AML-193 (cell line): ENCODE data around the gene POLG2.
"Not testable (repeated sequence)": the region's sequence is repeated elsewhere in the genome, so short reads cannot be mapped to it uniquely, and the experiment has no call there.

ENCODE experiments used
- DNase-seq, 2 experiments: peaks; one replicate each; lab custom pipeline; 2025; lab: John Stamatoyannopoulos, UW

Gene POLG2

DNA sequence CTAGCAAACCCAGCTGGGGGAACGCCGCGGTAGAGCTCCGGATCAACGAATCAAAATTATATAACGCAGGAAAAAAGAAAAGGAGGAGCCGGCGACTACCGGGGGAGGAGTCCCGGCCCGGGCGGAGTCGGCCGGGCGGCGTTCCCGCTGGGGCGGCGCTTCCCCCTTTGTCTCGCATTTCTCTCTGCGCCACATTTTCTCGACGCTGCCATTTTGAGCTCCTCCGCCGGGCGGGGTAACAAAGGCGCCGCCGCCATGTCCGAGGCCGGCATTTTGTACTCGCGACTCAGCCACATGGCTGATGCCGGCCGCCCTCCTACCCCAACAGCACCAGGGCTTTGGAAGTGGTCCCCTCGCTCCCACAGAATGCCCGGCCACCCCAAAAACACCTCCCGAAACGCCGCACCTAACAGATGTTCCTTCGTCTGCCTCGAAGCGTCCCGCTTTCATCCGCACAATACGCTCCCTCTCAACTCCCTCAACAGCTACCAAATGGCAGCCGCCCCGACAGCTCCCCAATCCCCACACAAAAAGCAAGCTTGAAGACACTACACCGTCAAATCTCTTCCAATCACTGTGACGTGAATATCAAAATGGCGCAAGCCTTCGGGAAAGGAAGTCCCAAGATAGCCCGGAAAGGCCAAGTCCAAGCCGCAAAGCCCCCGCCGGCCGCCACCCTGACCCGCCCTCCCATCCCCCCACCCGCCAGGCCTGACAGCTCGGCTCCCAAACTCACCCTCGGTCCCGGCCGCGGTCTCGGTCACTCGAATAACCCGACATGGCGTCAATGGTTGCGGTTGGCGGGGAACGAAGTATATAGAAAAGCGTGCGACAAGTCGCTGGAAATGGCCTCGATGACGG lies 8.7 kb upstream of the POLG2 start:
- peak; percentile 93 for DNase-seq

DNA sequence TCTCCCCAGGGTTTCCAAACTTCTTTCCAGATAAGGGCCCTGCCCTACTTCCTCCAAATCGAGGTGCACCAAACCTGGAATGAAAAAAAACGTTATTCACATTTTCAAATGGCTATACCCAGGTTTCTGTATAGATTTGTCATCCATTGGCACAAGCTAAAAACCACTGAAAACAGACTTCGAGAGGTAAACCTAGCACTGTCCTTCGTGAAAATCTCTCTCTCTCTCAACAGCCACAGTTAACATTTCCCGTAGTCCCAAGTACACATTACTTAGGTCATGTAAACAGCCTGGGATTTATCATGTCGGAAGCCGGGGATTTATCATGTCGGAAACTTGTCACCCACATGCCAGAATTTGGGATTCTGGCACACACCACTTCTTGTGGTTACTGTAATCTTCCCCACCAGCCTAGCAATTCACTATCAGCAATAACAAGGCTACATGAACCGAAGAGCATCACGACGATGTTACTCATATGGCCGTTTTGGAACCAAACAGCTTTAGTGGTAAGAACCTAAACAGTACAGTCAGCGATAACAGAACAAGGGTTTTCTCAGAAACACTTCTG lies 8.0 kb upstream of the POLG2 start:
- no peak for DNase-seq

DNA sequence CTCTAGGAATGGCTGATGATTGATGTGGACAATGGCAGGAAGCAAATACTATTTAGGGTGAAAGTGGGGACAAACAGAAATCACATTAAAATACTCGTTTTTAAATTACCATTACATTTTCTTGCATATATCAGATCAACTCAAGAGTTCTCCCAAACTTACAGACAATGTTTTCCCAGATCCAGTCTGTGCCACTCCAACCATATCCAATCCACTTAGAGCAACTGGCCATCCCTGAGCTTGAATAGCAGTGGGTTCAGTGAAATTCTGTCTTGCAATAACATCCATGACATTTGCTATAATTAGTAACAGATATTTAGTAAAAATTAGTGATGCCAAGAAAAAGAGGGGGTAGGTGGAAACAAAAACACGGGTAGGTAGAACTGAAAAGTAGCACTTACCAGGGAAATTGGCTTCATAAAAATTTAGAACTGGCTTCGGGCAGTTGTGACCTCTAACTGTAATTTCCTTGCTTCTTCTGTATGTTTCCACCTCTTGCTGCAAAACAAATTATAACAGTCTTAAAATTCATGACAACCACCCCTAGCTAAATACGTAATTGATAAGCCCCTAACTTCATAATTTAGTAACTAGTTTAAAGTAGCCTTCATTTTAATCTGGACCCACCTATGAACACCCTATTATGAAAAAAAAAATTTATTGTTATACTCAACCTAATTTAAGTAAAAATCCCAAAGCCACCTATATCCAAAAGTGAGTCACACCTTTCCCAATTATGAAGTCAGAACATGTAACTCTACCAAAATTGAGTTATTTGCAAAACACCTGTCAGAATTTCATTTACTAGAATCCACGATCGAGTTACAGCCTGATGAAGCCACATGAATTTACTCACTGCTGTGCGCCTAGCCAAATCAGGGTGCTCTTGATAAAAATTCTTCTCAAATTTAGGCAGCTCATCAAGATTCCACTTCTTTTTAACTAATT lies 7.2 kb upstream of the POLG2 start:
- DNase-seq: no peak

GRCh38 chr17:64503341-64503740 lies 6.5 kb upstream of the POLG2 start:
- DNase-seq: no peak

DNA sequence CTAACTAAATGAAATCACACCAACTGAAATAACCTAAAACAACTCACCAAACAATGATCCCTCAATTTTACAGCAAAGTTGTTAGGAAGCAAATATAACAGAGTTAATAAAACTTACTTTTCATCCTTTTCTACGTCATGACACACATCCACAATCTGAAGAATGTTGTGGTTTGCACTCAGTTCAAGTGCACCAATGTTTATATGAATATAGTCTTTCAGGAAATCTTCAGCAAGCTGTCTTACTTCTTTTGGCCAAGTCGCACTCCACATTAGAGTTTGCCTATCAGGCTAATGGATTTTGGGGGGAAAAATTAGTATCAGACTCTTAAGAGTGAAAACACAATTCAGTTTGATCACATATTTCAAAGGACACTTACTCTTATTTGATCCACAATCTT lies 6.0 kb upstream of the POLG2 start:
- DNase-seq: no peak

- no peak for DNase-seq
Measured at GRCh38 chr17:64502021-64502420, 5.2 kb upstream of the POLG2 start.

DNA sequence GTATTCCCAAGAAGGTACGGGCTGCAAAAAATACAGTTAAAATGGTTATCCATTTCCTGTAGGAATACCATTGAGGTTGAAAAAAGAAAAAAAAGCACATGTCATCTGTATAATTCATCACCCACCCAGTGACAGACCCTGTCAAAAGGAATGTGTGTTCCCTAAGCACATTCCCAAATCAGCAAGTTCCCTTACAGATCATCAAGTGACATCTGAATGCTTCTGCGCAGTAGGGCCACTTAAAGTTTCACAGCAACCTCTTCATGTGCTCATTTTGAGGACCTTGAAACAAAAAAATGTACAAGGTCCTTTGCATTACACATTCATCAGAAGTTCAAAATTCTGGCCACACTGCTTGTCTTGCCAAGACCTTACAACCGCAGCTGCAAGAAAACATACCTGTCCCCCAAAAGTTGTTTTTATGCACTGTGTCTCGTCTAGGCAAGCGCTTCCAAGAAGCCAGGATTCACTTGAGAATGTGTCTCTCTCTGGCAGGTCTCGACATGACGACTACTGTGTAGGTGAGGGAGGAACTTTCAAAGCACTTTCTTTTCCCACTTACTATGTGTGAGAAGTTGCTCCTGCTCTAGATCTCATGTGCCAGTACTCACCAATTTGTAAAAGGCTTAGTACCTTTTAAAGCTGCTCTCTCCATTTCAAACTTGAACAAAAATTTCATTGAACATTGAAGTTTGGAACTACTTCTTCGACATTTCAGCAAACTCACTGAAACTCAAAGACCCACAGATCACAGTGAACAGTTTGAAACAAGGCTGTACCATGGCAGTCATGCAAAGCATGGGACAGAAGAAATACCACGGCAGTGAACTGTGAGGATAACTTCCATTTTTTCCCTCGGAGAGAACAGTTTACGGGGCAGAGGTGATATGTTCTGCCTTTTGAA lies 4.3 kb upstream of the POLG2 start:
- no peak for DNase-seq

GRCh38 chr17:64500487-64500859 lies 3.6 kb upstream of the POLG2 start:
- DNase-seq: no peak

DNA sequence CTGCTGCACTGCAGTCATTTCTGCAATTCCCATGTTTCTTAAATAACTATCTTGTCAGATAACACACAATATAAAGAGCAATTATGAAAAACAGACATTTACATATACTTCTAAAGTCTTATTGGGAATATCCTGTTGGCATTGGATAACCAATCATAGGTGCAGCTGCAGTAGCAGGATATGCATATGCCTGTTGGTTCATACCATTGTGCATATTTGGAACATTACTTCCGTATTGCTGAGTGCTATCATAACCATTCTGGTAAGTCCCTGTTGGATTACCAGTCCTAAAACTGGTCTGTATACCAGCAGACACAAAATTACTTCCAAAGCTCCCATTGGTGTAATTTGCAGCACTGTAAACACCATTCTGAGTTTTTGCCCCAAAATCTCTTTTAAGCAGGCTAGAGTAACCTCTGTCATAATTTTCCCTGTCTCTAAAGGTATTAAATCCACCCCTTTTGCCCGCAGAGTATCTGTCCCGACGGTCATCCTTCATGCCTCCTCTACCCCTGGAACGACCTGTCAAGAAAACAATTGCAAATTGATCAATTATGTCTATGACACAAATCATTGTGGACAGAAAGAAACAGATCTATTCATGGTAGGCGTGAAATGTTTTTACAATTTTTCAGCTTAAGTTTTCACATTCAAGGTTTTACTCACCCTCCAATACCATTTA lies 3.1 kb upstream of the POLG2 start:
- no peak for DNase-seq

GRCh38 chr17:64498308-64499203 lies 1.7 kb upstream of the POLG2 start:
- no peak for DNase-seq

DNA sequence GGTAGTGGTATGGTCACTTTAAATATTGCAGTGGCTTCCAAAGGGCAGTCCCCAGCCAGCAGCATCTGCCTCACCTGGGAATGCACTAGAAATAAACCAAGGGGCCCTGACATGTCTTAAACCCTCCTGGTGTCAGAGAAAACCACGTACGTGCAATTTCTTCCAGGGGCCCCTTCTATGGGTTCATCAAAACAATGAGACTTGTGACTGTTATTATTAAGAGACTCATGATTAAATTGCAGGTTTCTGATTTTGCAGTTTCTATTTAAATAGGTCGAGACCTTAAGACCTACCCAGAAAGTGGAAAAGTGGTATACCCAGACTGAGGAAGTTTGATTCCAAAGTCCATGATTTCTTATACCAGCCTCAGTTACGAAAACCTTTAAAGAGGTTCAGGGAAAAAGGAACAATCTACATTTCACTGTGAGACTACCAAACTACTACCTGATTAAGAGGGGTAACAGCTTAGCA lies 746 bp upstream of the POLG2 start:
- DNase-seq: no peak

- peak in 1 of 2 experiments; percentile 57 for DNase-seq
Measured at GRCh38 chr17:64496348-64496785, 487 bp downstream of the POLG2 start.

- DNase-seq: not testable (repeated sequence)
Measured at GRCh38 chr17:64495300-64495699, 1.6 kb downstream of the POLG2 start.

DNA sequence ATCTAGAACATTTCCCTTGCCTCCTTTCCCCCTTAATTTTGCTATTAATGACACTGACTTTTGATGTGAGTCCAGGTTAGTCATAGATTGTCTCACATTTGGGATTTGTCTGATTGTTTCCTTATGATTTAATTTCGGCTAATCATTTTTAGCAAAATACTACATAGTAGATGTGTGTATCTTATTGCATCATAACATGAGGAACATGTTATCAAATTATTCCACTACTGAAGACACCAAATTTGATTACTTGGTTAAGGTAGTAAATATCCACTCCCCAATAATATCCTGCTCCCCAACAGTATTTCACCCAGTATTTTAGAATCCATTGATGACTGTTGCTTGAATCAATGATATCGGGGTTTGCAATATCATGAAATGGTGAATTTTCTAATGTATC lies 2.7 kb downstream of the POLG2 start:
- no peak for DNase-seq

- peak; percentile 27 to 56 for DNase-seq
Measured at GRCh38 chr17:64492481-64493109, 4.3 kb downstream of the POLG2 start.

DNA sequence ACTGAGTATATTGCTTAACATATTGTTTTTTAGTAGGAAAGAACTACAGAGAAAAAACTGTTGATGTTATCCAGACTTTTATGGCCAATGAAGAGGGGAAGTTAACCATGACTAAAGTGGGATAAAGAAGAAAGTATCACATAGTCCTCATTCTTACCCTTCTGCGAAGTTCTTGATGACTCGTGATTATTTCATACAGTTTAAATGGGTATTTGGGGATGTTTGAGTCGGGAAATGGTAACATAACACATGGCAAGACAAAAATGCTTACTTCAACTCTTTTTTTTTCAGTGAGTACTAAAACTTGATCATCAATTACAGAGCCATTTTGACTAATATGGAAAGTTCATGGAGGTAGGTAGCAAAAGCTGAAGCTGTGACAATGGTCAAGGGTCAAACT lies 4.9 kb downstream of the POLG2 start:
- DNase-seq: no peak

DNA sequence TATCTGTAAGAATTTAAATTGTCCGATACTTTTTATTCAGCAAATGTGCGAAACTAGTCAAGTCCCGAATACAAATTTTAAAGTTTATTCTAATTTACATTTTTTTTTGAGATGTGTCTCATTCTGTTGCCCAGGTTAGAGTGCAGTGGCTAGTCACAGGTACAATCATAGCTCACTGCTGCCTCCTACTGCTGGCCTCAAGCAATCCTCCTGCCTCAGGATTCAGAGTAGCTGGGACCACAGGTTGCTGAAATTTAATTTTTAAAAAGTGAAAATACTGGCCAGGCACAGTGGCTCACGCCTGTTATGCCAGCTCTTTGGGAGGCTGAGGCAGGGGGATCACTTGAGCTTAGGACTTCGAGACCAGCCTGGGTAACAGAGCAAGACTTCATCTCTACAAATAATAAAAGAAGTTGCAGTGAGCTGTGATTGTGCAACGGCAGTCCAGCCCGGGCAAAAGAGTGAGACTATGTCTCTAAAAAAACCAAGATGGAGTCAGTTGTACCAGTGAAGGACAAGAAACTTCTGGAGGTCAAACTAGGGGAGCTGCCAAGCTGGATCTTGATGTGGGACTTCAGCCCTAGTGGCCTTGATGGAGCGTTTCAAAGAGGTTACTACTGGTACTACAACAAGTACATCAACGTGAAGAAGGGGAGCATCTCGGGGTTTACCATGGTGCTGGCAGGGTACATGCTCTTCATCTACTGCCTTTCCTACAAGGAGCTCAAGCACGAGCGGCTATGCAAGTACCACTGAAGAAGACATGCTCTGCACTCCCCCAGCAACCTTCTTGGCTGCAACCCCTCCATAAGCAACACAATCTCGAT lies 5.6 kb downstream of the POLG2 start:
- DNase-seq: peak; percentile 76 to 78

- no peak for DNase-seq
Measured at GRCh38 chr17:64488301-64488700, 8.6 kb downstream of the POLG2 start.
